MCF 10A (cell line): ENCODE measurements around the gene DYNC2LI1. TPM values are rescaled to one million over a fixed set of nuclear protein-coding genes. Genes with fewer than 3 reads are reported as not detected.

Experiments used
- BruUV-seq: library from RNA; stranded (reverse); fragments of 400-500 nt; replicated peaks from 2 replicates; lab custom pipeline; 2021; lab: Mats Ljungman, UMichigan
- CTCF ChIA-PET: fragments of 300-600 bp; sonication (Branson Sonifier 250); formaldehyde crosslinking; extraction: SDS; loops from one replicate; lab custom pipeline; 2021; ENCODE audit warnings: antibody characterized with exemption, inconsistent platforms; lab: Yijun Ruan, JAX
- POLR2A ChIA-PET: fragments of 300-600, 350-650 bp; sonication (Branson Sonifier 250); formaldehyde crosslinking; extraction: SDS; loops from one replicate; lab custom pipeline; 2020; ENCODE audit warnings: antibody characterized with exemption, inconsistent platforms; lab: Yijun Ruan, JAX
- DNase-seq: peaks from one replicate; pipeline ENCODE4 v3.0.0-alpha.2; 2018; ENCODE audit not compliant: unreplicated experiment
- H3K27ac Mint-ChIP-seq: one replicate; pipeline ENCODE4 v1.8.0; 2022; ENCODE audit warnings: mild to moderate bottlenecking, low read depth, mixed read lengths; ENCODE audit not compliant: unreplicated experiment
- H3K27me3 Mint-ChIP-seq: one replicate; pipeline ENCODE4 v1.8.0; 2022; ENCODE audit warnings: mixed read lengths; ENCODE audit not compliant: insufficient read depth, unreplicated experiment
- H3K36me3 Mint-ChIP-seq: one replicate; pipeline ENCODE4 v1.8.0; 2022; ENCODE audit warnings: mild to moderate bottlenecking, moderate library complexity, mixed read lengths; ENCODE audit not compliant: insufficient read depth, unreplicated experiment
- H3K4me1 Mint-ChIP-seq: one replicate; pipeline ENCODE4 v1.8.0; 2022; ENCODE audit warnings: mixed read lengths; ENCODE audit not compliant: insufficient read depth, unreplicated experiment
- H3K4me3 Mint-ChIP-seq: one replicate; pipeline ENCODE4 v1.8.0; 2022; ENCODE audit warnings: mild to moderate bottlenecking, moderate library complexity, mixed read lengths; ENCODE audit not compliant: unreplicated experiment
- H3K9me3 Mint-ChIP-seq: one replicate; pipeline ENCODE4 v1.8.0; 2022; ENCODE audit warnings: mixed read lengths; ENCODE audit not compliant: unreplicated experiment
- intact Hi-C: fragments of 100-400 bp; cut with micrococcal nuclease; formaldehyde crosslinking; loops from 2 replicates; pipeline ENCODE4 v1.14.1; 2022
- total RNA-seq: library from RNA; stranded (reverse); gene quantifications from 2 replicates; pipeline ENCODE4 v1.2.3, GENCODE V29; 2022
- TF ChIP-seq, protein P1 (sequence below): fragments of 200-600 bp; IDR thresholded peaks from one replicate; pipeline ENCODE4 v1.8.0; 2022; ENCODE audit warnings: antibody characterized with exemption, mild to moderate bottlenecking; ENCODE audit not compliant: unreplicated experiment

The DYNC2LI1 gene
- total RNA-seq, 1 experiment from 2014 or later: 13.0 TPM

DNA sequence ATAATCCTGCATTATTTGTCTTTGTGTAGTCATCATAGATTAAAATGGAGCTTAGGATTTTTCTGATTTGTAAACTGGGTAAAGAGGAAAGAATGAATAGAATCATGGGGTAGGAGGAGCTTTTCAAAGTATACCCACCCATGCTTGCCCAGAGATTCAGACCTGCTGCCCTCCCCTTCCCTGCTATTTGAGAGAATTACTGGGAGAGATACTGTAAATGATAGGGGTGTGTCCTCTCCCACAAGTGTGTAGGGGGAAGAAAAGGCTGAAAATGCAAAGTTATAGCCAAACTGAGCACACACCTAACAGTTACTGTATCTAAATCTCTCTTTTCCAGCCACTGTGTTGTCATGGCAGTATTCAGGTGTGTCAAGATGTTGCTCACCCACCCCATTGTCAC, 21.5 kb upstream of the DYNC2LI1 start:
- Mint-ChIP-seq H3K27me3 (no peaks in the 10 kb centered on the region), H3K36me3 (no peaks in the 10 kb centered on the region), H3K9me3 (no peaks in the 10 kb centered on the region), H3K4me1 (no peaks in the 10 kb centered on the region), H3K4me3 (no peak overlapping the region), H3K27ac (no peak overlapping the region)
- no TSS peak for BruUV-seq
- TF ChIP-seq, protein P1, sequence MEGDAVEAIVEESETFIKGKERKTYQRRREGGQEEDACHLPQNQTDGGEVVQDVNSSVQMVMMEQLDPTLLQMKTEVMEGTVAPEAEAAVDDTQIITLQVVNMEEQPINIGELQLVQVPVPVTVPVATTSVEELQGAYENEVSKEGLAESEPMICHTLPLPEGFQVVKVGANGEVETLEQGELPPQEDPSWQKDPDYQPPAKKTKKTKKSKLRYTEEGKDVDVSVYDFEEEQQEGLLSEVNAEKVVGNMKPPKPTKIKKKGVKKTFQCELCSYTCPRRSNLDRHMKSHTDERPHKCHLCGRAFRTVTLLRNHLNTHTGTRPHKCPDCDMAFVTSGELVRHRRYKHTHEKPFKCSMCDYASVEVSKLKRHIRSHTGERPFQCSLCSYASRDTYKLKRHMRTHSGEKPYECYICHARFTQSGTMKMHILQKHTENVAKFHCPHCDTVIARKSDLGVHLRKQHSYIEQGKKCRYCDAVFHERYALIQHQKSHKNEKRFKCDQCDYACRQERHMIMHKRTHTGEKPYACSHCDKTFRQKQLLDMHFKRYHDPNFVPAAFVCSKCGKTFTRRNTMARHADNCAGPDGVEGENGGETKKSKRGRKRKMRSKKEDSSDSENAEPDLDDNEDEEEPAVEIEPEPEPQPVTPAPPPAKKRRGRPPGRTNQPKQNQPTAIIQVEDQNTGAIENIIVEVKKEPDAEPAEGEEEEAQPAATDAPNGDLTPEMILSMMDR: no peak
- intact Hi-C loops: no loop called here
- DNase-seq: no peak
- POLR2A ChIA-PET: interaction anchor here (0.6 to 1.2 kb wide), 2 partner anchors 18 to 61 kb away, joined by 3 read pairs; no protein-coding TSS in a partner anchor
- CTCF ChIA-PET: interaction anchor here (0.6 kb wide), 1 partner anchor 826 kb away, joined by 3 read pairs; no protein-coding TSS in a partner anchor

GRCh38 chr2:43754180-43754579, 19.7 kb upstream of the DYNC2LI1 start:
- ChIA-PET CTCF (no interaction called here), POLR2A (no interaction called here)
- peak; percentile 26 for DNase-seq
- H3K4me1 Mint-ChIP-seq: peaks cover 7% of the 10 kb centered on the region
- intact Hi-C loops: no loop called here
- H3K27ac Mint-ChIP-seq: no peak overlapping the region
- H3K27me3 Mint-ChIP-seq: no peaks in the 10 kb centered on the region
- H3K4me3 Mint-ChIP-seq: no peak overlapping the region
- TF ChIP-seq, protein P1: no peak
- H3K9me3 Mint-ChIP-seq: no peaks in the 10 kb centered on the region
- BruUV-seq: no TSS peak
- no peaks in the 10 kb centered on the region for H3K36me3 Mint-ChIP-seq

GRCh38 chr2:43758739-43759138, 15.1 kb upstream of the DYNC2LI1 start:
- BruUV-seq: no TSS peak
- TF ChIP-seq, protein P1: no peak
- no peaks in the 10 kb centered on the region for H3K9me3 Mint-ChIP-seq
- DNase-seq: no peak
- peak overlapping the region; percentile 9 for H3K27ac Mint-ChIP-seq
- peaks cover 14% of the 10 kb centered on the region for H3K4me1 Mint-ChIP-seq
- intact Hi-C loops: no loop called here
- H3K4me3 Mint-ChIP-seq: no peak overlapping the region
- CTCF ChIA-PET: interaction anchor here (1.0 kb wide), 1 partner anchor 22 kb away, joined by 3 read pairs; no protein-coding TSS in a partner anchor
- H3K36me3 Mint-ChIP-seq: no peaks in the 10 kb centered on the region
- POLR2A ChIA-PET: interaction anchor here (1.5 kb wide), 1 partner anchor 15 kb away, joined by 10 read pairs; the partner anchor contains the start of gene DYNC2LI1
- H3K27me3 Mint-ChIP-seq: no peaks in the 10 kb centered on the region

DNA sequence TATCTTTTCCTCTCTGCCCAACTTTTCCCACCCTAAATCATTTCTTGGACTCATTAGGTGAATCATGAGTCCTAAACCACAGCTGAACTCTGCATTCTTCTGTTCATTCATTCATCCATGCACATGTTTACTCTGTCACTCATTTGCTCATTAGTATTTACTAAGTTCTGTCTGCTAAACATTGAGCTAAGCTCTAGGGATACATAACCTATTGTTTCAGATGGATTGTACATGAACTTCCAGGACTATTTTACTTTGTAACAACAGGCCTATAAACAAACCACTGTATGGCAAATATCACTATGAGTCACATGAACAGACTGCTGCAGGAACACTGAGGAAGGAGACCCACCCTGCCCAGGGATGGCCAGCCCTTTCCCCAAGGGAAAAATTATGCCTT, 14.6 kb upstream of the DYNC2LI1 start:
- POLR2A ChIA-PET: interaction anchor here (1.5 kb wide), 1 partner anchor 15 kb away, joined by 10 read pairs; the partner anchor contains the start of gene DYNC2LI1
- TF ChIP-seq, protein P1: no peak
- BruUV-seq: no TSS peak
- intact Hi-C loops: no loop called here
- no peaks in the 10 kb centered on the region for H3K9me3 Mint-ChIP-seq
- no peaks in the 10 kb centered on the region for H3K36me3 Mint-ChIP-seq
- H3K4me3 Mint-ChIP-seq: no peak overlapping the region
- no peaks in the 10 kb centered on the region for H3K27me3 Mint-ChIP-seq
- peak; percentile 41 for DNase-seq
- CTCF ChIA-PET: interaction anchor here (0.7 kb wide), 1 partner anchor 22 kb away, joined by 4 read pairs; no protein-coding TSS in a partner anchor
- H3K27ac Mint-ChIP-seq: peak overlapping the region; percentile 9
- H3K4me1 Mint-ChIP-seq: peaks cover 14% of the 10 kb centered on the region
